K562 (cell line): ENCODE data around the gene RHOC. TPM values are rescaled to one million over a fixed set of nuclear protein-coding genes. Genes with fewer than 3 reads are reported as not detected.

Source experiments
- CBFB ChIP-seq: sonication (generic); formaldehyde crosslinking; IDR thresholded peaks from 2 replicates; pipeline ENCODE4 v1.4.0; 2020; ENCODE audit warnings: mild to moderate bottlenecking, missing genetic modification reagents
- CBX5 ChIP-seq: IDR thresholded peaks from 2 replicates; pipeline ENCODE4 v1.6.1; 2014; ENCODE audit warnings: low read depth, borderline replicate concordance
- CHD4 ChIP-seq: fragments of 200-600 bp; sonication (generic); IDR thresholded peaks from 3 replicates; pipeline ENCODE4 v1.6.1; 2012; ENCODE audit warnings: low read depth, mild to moderate bottlenecking, mixed read lengths, low read length, inconsistent platforms; ENCODE audit not compliant: insufficient read depth, insufficient replicate concordance, poor library complexity, severe bottlenecking
- ETS2 ChIP-seq: IDR thresholded peaks from 2 replicates; pipeline ENCODE4 v1.6.1; 2016; ENCODE audit warnings: borderline replicate concordance, missing genetic modification characterization, mild to moderate bottlenecking, moderate library complexity, missing compliant biosample characterization; ENCODE audit not compliant: poor library complexity, severe bottlenecking
- GATAD2A ChIP-seq: fragments of 450-650 bp; IDR thresholded peaks from 2 replicates; pipeline ENCODE4 v1.6.1; 2017
- HNRNPLL ChIP-seq: fragments of 200-400 bp; formaldehyde crosslinking; IDR thresholded peaks from 2 replicates; pipeline ENCODE4 v1.6.1; 2017; ENCODE audit warnings: low read length, low read depth, mild to moderate bottlenecking; ENCODE audit not compliant: poor library complexity, severe bottlenecking
- JUNB ChIP-seq: fragments of 450-650 bp; formaldehyde crosslinking; conservative IDR thresholded peaks from 2 replicates; pipeline ENCODE4 v1.4.0; 2020; ENCODE audit warnings: mild to moderate bottlenecking
- KLF13 ChIP-seq: fragments of 450-650 bp; IDR thresholded peaks from 2 replicates; pipeline ENCODE4 v1.6.1; 2016; ENCODE audit warnings: missing genetic modification characterization, low read depth, mild to moderate bottlenecking, missing compliant biosample characterization, moderate library complexity, borderline replicate concordance
- MBD1 ChIP-seq: fragments of 250-450 bp; sonication (Bioruptor Pico); IDR thresholded peaks from 2 replicates; pipeline ENCODE4 v1.8.0; 2022; ENCODE audit warnings: inconsistent platforms
- MTF1 ChIP-seq: fragments of 250-450 bp; sonication (Bioruptor Pico); IDR thresholded peaks from 2 replicates; pipeline ENCODE4 v1.9.0; 2021; ENCODE audit warnings: moderate library complexity, mild to moderate bottlenecking, inconsistent platforms, borderline replicate concordance
- SAFB ChIP-seq: fragments of 200-400 bp; formaldehyde crosslinking; IDR thresholded peaks from 2 replicates; pipeline ENCODE4 v1.6.1; 2017; ENCODE audit warnings: low read depth, low read length, borderline replicate concordance
- SMARCC2 ChIP-seq: fragments of 450-650 bp; IDR thresholded peaks from 2 replicates; pipeline ENCODE4 v1.6.1; 2017; ENCODE audit warnings: antibody characterized with exemption, moderate library complexity, mild to moderate bottlenecking, low read depth
- SRF ChIP-seq, 2 experiments: fragments of 250-450, 450-650 bp in 1 of 2; sonication (Bioruptor Pico) in 1 of 2; sonication (generic) in 1 of 2; formaldehyde crosslinking; IDR thresholded peaks; 2 replicates each; pipeline versions ENCODE4 v1.5.0 to v1.5.1; 2020 to 2022; ENCODE audit warnings: mild to moderate bottlenecking in 1 of 2, missing genetic modification reagents in 1 of 2
- ZNF124 ChIP-seq: sonication (generic); formaldehyde crosslinking; IDR thresholded peaks from 2 replicates; pipeline ENCODE4 v1.8.1; 2022; ENCODE audit warnings: missing genetic modification reagents
- ZNF263 ChIP-seq: sonication (generic); formaldehyde crosslinking; IDR thresholded peaks from 2 replicates; pipeline ENCODE4 v1.8.0; 2022; ENCODE audit warnings: mild to moderate bottlenecking, missing genetic modification reagents, borderline replicate concordance
- ZNF507 ChIP-seq: conservative IDR thresholded peaks from 2 replicates; pipeline ENCODE4 v1.6.1; 2017; ENCODE audit warnings: missing genetic modification characterization, missing compliant biosample characterization
- ZNF707 ChIP-seq: fragments of 250-450 bp; sonication (Bioruptor Pico); conservative IDR thresholded peaks from 2 replicates; pipeline ENCODE4 v1.8.0; 2022; ENCODE audit warnings: inconsistent platforms, mild to moderate bottlenecking, moderate library complexity
- ZNF76 ChIP-seq: fragments of 250-450 bp; sonication (Bioruptor Pico); IDR thresholded peaks from 2 replicates; pipeline ENCODE4 v1.4.0; 2020; ENCODE audit warnings: mild to moderate bottlenecking, moderate library complexity, borderline replicate concordance
- polyA plus RNA-seq, 8 experiments: library from polyadenylated mRNA; depleted of rRNA in 4 of 8; stranded (reverse) in 5 of 8; unstranded in 3 of 8; fragments of >200 nt; fragmentation: Nextera tagmentation in 2 of 8; fragmentation: Illumina TruSeq in 1 of 8; extraction: Ambion mirVana in 2 of 8; extraction: Trizol in 1 of 8; gene quantifications; 2 replicates each; pipeline versions ENCODE4 v1.2.1 to v1.2.3, GENCODE V29; 2011 to 2014; ENCODE audit warnings: inconsistent platforms in 1 of 8, missing spikeins in 1 of 8
- total RNA-seq, 7 experiments: library from RNA; depleted of rRNA in 6 of 7; stranded (reverse); fragments of >200 nt in 6 of 7; fragmentation: Illumina TruSeq in 2 of 7; extraction: Trizol in 2 of 7; gene quantifications; 2 replicates each; pipeline versions ENCODE4 v1.2.1 to v1.2.3, GENCODE V29; 2011 to 2021; ENCODE audit warnings: low replicate concordance in 1 of 7
- TF ChIP-seq, protein P1 (sequence below): fragments of 450-650 bp; IDR thresholded peaks from 2 replicates; pipeline ENCODE4 v1.6.1; 2016; ENCODE audit warnings: missing biosample characterization, missing genetic modification characterization
- TF ChIP-seq, protein P2 (sequence below): fragments of 250-450 bp; sonication (Bioruptor Pico); IDR thresholded peaks from 2 replicates; pipeline ENCODE4 v1.5.0; 2021
- TF ChIP-seq, protein P3 (sequence below): fragments of 450-650 bp; IDR thresholded peaks from 2 replicates; pipeline ENCODE4 v1.6.1; 2016; ENCODE audit warnings: borderline replicate concordance

The RHOC gene
- total and polyA plus RNA-seq, 9 of the 15 experiments (the other 6 are each of a cell fraction or from before 2014, with no cell fraction given): 35.2 to 364 (median 204) TPM

- TF ChIP-seq CHD4: no peak
- no peak for TF ChIP-seq ZNF76 (CRISPR knock-in tag)
- TF ChIP-seq ETS2: no peak
- TF ChIP-seq KLF13 (tag): no peak; the same call in 1 of the 2 replicates
- TF ChIP-seq GATAD2A: peak; percentile 59; the same call in 1 of the 2 replicates
- TF ChIP-seq, protein P1, sequence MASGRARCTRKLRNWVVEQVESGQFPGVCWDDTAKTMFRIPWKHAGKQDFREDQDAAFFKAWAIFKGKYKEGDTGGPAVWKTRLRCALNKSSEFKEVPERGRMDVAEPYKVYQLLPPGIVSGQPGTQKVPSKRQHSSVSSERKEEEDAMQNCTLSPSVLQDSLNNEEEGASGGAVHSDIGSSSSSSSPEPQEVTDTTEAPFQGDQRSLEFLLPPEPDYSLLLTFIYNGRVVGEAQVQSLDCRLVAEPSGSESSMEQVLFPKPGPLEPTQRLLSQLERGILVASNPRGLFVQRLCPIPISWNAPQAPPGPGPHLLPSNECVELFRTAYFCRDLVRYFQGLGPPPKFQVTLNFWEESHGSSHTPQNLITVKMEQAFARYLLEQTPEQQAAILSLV: no peak
- no peak for TF ChIP-seq CBX5
- no peak for TF ChIP-seq MBD1 (CRISPR knock-in tag)
- TF ChIP-seq SRF (CRISPR knock-in tag; IDR thresholded peaks at IDR 0.05): no peak
- TF ChIP-seq, protein P2, sequence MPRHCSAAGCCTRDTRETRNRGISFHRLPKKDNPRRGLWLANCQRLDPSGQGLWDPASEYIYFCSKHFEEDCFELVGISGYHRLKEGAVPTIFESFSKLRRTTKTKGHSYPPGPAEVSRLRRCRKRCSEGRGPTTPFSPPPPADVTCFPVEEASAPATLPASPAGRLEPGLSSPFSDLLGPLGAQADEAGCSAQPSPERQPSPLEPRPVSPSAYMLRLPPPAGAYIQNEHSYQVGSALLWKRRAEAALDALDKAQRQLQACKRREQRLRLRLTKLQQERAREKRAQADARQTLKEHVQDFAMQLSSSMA (CRISPR knock-in tag): no peak
- peak; percentile 36; the same call in 1 of the 2 replicates for TF ChIP-seq SMARCC2
- TF ChIP-seq, protein P3, sequence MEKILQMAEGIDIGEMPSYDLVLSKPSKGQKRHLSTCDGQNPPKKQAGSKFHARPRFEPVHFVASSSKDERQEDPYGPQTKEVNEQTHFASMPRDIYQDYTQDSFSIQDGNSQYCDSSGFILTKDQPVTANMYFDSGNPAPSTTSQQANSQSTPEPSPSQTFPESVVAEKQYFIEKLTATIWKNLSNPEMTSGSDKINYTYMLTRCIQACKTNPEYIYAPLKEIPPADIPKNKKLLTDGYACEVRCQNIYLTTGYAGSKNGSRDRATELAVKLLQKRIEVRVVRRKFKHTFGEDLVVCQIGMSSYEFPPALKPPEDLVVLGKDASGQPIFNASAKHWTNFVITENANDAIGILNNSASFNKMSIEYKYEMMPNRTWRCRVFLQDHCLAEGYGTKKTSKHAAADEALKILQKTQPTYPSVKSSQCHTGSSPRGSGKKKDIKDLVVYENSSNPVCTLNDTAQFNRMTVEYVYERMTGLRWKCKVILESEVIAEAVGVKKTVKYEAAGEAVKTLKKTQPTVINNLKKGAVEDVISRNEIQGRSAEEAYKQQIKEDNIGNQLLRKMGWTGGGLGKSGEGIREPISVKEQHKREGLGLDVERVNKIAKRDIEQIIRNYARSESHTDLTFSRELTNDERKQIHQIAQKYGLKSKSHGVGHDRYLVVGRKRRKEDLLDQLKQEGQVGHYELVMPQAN: peak; percentile 81
- TF ChIP-seq ZNF507: no peak
- no peak for TF ChIP-seq ZNF707 (CRISPR knock-in tag)
- no peak for TF ChIP-seq ZNF263 (CRISPR knock-in tag)
- TF ChIP-seq CBFB (CRISPR knock-in tag): no peak
- TF ChIP-seq ZNF124 (CRISPR knock-in tag): no peak
- TF ChIP-seq SAFB: no peak
- TF ChIP-seq HNRNPLL: no peak
- TF ChIP-seq JUNB (CRISPR knock-in tag): no peak
- TF ChIP-seq MTF1: no peak
These were observed 32.4 kb downstream of the RHOC start, which contains the start of gene MOV10 (continued) for GRCh38 chr1:112674440-112674985.
